ENCODE data around the gene GOLGA8R. TPM values are rescaled to one million over a fixed set of nuclear protein-coding genes. Genes with fewer than 3 reads are reported as not detected.
A peak's percentile ranks its signal among the peaks of the same experiment; 100 is the strongest.
"Not testable (repeated sequence)": the region's sequence is repeated elsewhere in the genome, so short reads cannot be mapped to it uniquely, and the experiment has no call there.

GOLGA8R gene
- total and polyA plus RNA-seq, 4 donors: 2.1 to 16.0 (median 6.6) TPM

DNA sequence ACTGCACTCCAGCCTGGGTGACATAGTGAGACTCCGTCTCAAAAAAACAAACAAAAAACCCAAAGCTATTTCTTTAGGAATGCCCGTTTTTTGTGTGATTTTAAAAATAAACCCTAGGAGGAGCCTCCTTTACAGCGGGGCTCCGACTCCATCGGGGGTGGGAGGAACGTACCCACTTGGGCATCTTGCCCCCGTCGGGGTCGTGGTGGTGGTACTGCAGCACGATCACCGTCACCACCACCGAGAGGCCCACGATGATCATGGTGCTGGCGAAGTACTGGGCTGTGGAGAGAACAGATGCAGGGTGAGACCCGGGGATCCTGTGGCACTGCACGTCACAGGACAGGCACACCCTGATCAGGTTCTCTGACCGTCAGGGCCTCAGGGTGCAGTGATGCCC, 46.8 kb downstream of the GOLGA8R start:
- intact Hi-C loops (cut with DNase I); H3K4me3 ChIP-seq (ENCODE audit: low read length in 2 of 2); H3K27ac ChIP-seq (ENCODE audit: low read depth in 1 of 2, low read length in 2 of 2); DNase-seq; H3K36me3 ChIP-seq (ENCODE audit: control insufficient read depth in 1 of 2, insufficient read depth in 2 of 2, low read length in 1 of 2); H3K27me3 ChIP-seq (ENCODE audit: control insufficient read depth in 1 of 2, insufficient read depth in 2 of 2, low read length in 1 of 2); H3K4me1 ChIP-seq (ENCODE audit: control insufficient read depth in 1 of 2, insufficient read depth in 2 of 2, low read length in 2 of 2); H3K9me3 ChIP-seq (ENCODE audit: control insufficient read depth, low read length): not testable (repeated sequence)
- WGBS, 2 donors: 85 to 87% methylated on average over 14 of the region's 17 CpGs
- peak; percentile 34 for ATAC-seq (ENCODE audit: low FRiP score)

GRCh38 chr15:30361404-30361803, 52.7 kb downstream of the GOLGA8R start:
- WGBS, 2 donors: 83 to 88% methylated on average over 1 to 3 of the region's 5 CpGs
- ATAC-seq (ENCODE audit: low FRiP score); intact Hi-C loops (cut with DNase I): not testable (repeated sequence)

DNA sequence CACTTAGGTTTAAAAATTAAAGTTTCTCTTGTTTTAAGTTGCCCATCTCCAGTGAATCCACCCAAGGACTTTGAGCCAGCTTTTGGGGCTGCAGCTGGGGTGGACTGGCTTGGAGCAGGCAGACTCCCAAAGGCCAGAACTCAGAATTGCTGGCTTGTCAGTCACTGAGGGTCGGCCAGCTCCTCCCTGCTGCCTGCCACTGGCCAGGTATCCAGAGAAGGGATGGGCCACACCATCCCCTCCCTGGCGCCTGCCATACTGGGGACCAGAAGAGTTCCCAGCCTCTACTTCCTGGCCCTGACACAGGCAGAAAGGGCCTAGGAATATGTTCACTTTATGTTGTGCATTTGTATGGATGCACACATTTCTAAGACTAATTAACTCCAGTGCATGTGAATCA, 53.1 kb downstream of the GOLGA8R start:
- intact Hi-C loops (cut with DNase I); H3K36me3 ChIP-seq (ENCODE audit: control insufficient read depth in 1 of 2, insufficient read depth in 2 of 2, low read length in 1 of 2); H3K27me3 ChIP-seq (ENCODE audit: control insufficient read depth in 1 of 2, insufficient read depth in 2 of 2, low read length in 1 of 2); DNase-seq; H3K27ac ChIP-seq (ENCODE audit: low read depth in 1 of 2, low read length in 2 of 2); H3K4me1 ChIP-seq (ENCODE audit: control insufficient read depth in 1 of 2, insufficient read depth in 2 of 2, low read length in 2 of 2); H3K9me3 ChIP-seq (ENCODE audit: control insufficient read depth, low read length); ATAC-seq (ENCODE audit: low FRiP score); H3K4me3 ChIP-seq (ENCODE audit: low read length in 2 of 2): not testable (repeated sequence)
- whole genome bisulfite sequencing, 2 donors: no CpG with 5 or more reads among the region's 2 CpGs

More at GRCh38 chr15:30361404-30361803, 52.7 kb downstream of the GOLGA8R start:
- not testable (repeated sequence) for H3K4me1 ChIP-seq (ENCODE audit: control insufficient read depth in 1 of 2, insufficient read depth in 2 of 2, low read length in 2 of 2); H3K27me3 ChIP-seq (ENCODE audit: control insufficient read depth in 1 of 2, insufficient read depth in 2 of 2, low read length in 1 of 2); H3K9me3 ChIP-seq (ENCODE audit: control insufficient read depth, low read length); DNase-seq; H3K36me3 ChIP-seq (ENCODE audit: control insufficient read depth in 1 of 2, insufficient read depth in 2 of 2, low read length in 1 of 2); H3K27ac ChIP-seq (ENCODE audit: low read depth in 1 of 2, low read length in 2 of 2); H3K4me3 ChIP-seq (ENCODE audit: low read length in 2 of 2)

- H3K9me3 ChIP-seq (ENCODE audit: control insufficient read depth, low read length); DNase-seq; H3K27me3 ChIP-seq (ENCODE audit: control insufficient read depth in 1 of 2, insufficient read depth in 2 of 2, low read length in 1 of 2); H3K36me3 ChIP-seq (ENCODE audit: control insufficient read depth in 1 of 2, insufficient read depth in 2 of 2, low read length in 1 of 2); H3K4me1 ChIP-seq (ENCODE audit: control insufficient read depth in 1 of 2, insufficient read depth in 2 of 2, low read length in 2 of 2); H3K4me3 ChIP-seq (ENCODE audit: low read length in 2 of 2); intact Hi-C loops (cut with DNase I); H3K27ac ChIP-seq (ENCODE audit: low read depth in 1 of 2, low read length in 2 of 2); ATAC-seq (ENCODE audit: low FRiP score): not testable (repeated sequence)
- 59 to 65% methylated on average over 3 of the region's 6 CpGs for WGBS, 2 donors
These were observed 59.0 kb downstream of the GOLGA8R start for GRCh38 chr15:30355043-30355442.

Other genes with a start within 250 kb of the GOLGA8R start
- gene CHRFAM7A, start 20.7 kb downstream of the GOLGA8R start, total RNA-seq: 10 to 100 TPM; 11.9 to 13.2 TPM
- gene CHRFAM7A, start 20.7 kb downstream of the GOLGA8R start, polyA plus RNA-seq: 1 to 10 TPM; 3.1 to 5.3 TPM
- 1 to 10 TPM; 1.0 to 5.7 TPM for gene GOLGA8Q, start 137.8 kb upstream of the GOLGA8R start, total RNA-seq
- gene GOLGA8Q, start 137.8 kb upstream of the GOLGA8R start, polyA plus RNA-seq: 1 to 10 TPM in 1 of 2 donors, not detected in 1; 4.6 TPM
- gene GOLGA8H, start 189.8 kb upstream of the GOLGA8R start, total RNA-seq: 1 to 10 TPM; 1.3 to 6.5 TPM
- 1 to 10 TPM; 2.8 to 2.9 TPM for gene GOLGA8H, start 189.8 kb upstream of the GOLGA8R start, polyA plus RNA-seq

All from aorta (tissue), 5 donors.